OCI-LY1 (cell line): Measurements from ENCODE around the gene MTHFS.
"Not testable (repeated sequence)": the region's sequence is repeated elsewhere in the genome, so short reads cannot be mapped to it uniquely, and the experiment has no call there.

Source experiments
- H2AFZ ChIP-seq: fragments of 200-600 bp; sonication (generic), shearing (Covaris generic); 2 replicates; pipeline ENCODE4 v1.6.0; 2014; ENCODE audit warnings: antibody characterized with exemption, mild to moderate bottlenecking, low read length
- H3F3A ChIP-seq: fragments of 200-600 bp; sonication (generic), shearing (Covaris generic); 2 replicates; pipeline ENCODE4 v1.6.0; 2014; ENCODE audit warnings: mild to moderate bottlenecking, antibody characterized with exemption, low read length, moderate library complexity; ENCODE audit not compliant: insufficient read depth
- H3K27ac ChIP-seq: fragments of 200-600 bp; sonication (generic); 2 replicates; pipeline ENCODE4 v1.5.1; 2014; ENCODE audit warnings: low read length, mixed run types, mild to moderate bottlenecking, low read depth; ENCODE audit not compliant: poor library complexity, severe bottlenecking
- H3K27me3 ChIP-seq: fragments of 200-600 bp; sonication (generic); 2 replicates; pipeline ENCODE4 v1.6.0; 2014; ENCODE audit warnings: antibody characterized with exemption, mild to moderate bottlenecking, low read length, moderate library complexity; ENCODE audit not compliant: insufficient read depth
- H3K36me3 ChIP-seq: fragments of 200-600 bp; sonication (generic); 2 replicates; pipeline ENCODE4 v1.6.1; 2014; ENCODE audit warnings: mild to moderate bottlenecking, antibody characterized with exemption, low read length, moderate library complexity, mixed read lengths; ENCODE audit not compliant: insufficient read depth
- H3K4me1 ChIP-seq: fragments of 200-600 bp; sonication (generic); 2 replicates; pipeline ENCODE4 v1.5.1; 2014; ENCODE audit warnings: mild to moderate bottlenecking, low read length, moderate library complexity; ENCODE audit not compliant: insufficient read depth, severe bottlenecking
- H3K4me2 ChIP-seq: fragments of 200-600 bp; sonication (generic), shearing (Covaris generic); 2 replicates; pipeline ENCODE4 v1.6.1; 2014; ENCODE audit warnings: low read length
- H3K4me3 ChIP-seq: fragments of 200-600 bp; sonication (generic); 2 replicates; pipeline ENCODE4 v1.5.1; 2014; ENCODE audit warnings: low read length, low read depth, mild to moderate bottlenecking, mixed read lengths; ENCODE audit not compliant: poor library complexity, severe bottlenecking
- H3K79me2 ChIP-seq: fragments of 200-600 bp; shearing (Covaris generic); 2 replicates; pipeline ENCODE4 v1.6.1; 2016; ENCODE audit warnings: mixed run types, low read length, mixed read lengths; ENCODE audit not compliant: insufficient read depth
- H3K9ac ChIP-seq: fragments of 200-600 bp; sonication (generic), shearing (Covaris generic); 2 replicates; pipeline ENCODE4 v1.6.1; 2014; ENCODE audit warnings: mild to moderate bottlenecking, low read length, mixed read lengths
- H3K9me2 ChIP-seq: fragments of 200-600 bp; sonication (generic), shearing (Covaris generic); 2 replicates; pipeline ENCODE4 v1.6.1; 2014; ENCODE audit warnings: low read depth, mild to moderate bottlenecking, low read length, mixed read lengths
- H3K9me3 ChIP-seq: fragments of 200-600 bp; shearing (Covaris generic); 2 replicates; pipeline ENCODE4 v1.6.1; 2014; ENCODE audit warnings: low read length, mixed read lengths
- H4K20me1 ChIP-seq: fragments of 200-600 bp; sonication (generic), shearing (Covaris generic); 2 replicates; pipeline ENCODE4 v1.6.0; 2016; ENCODE audit warnings: mild to moderate bottlenecking, low read length; ENCODE audit not compliant: insufficient read depth
- CTCF ChIP-seq: fragments of 200-600 bp; sonication (generic), shearing (Covaris generic); IDR thresholded peaks from 2 replicates; pipeline ENCODE4 v1.5.1; 2017; ENCODE audit warnings: mild to moderate bottlenecking, antibody characterized with exemption, low read length, moderate library complexity, mixed read lengths
- EZH2 ChIP-seq: fragments of 200-600 bp; sonication (generic), shearing (Covaris generic); IDR thresholded peaks from 2 replicates; pipeline ENCODE4 v1.8.0; 2017; ENCODE audit warnings: borderline replicate concordance, mixed run types, mild to moderate bottlenecking, antibody characterized with exemption, low read length, moderate library complexity, mixed read lengths

MTHFS gene

GRCh38 chr15:79942741-79943481 lies 46.1 kb upstream of the MTHFS start:
- no peak for TF ChIP-seq CTCF
- no peak overlapping the region for H3K4me2 ChIP-seq

GRCh38 chr15:79939399-79939798 lies 42.6 kb upstream of the MTHFS start:
- H3F3A ChIP-seq, result no peaks in the 10 kb centered on the region
- H3K4me1 ChIP-seq, result no peaks in the 10 kb centered on the region
- H3K79me2 ChIP-seq, result no peaks in the 10 kb centered on the region
- H3K9me3 ChIP-seq, result no peaks in the 10 kb centered on the region
- no peaks in the 10 kb centered on the region for H4K20me1 ChIP-seq
- no peak for TF ChIP-seq CTCF
- no peak for TF ChIP-seq EZH2
- H2AFZ ChIP-seq, result no peak overlapping the region
- no peaks in the 10 kb centered on the region for H3K36me3 ChIP-seq
- H3K4me2 ChIP-seq, result no peak overlapping the region
- H3K9ac ChIP-seq, result no peak overlapping the region
- H3K27ac ChIP-seq, result no peak overlapping the region
- H3K4me3 ChIP-seq, result no peak overlapping the region
- H3K9me2 ChIP-seq, result no peaks in the 10 kb centered on the region
- H3K27me3 ChIP-seq, result no peaks in the 10 kb centered on the region

More at GRCh38 chr15:79942741-79943481, 46.1 kb upstream of the MTHFS start:
- H3K36me3 ChIP-seq, result no peaks in the 10 kb centered on the region; the same call in 1 of the 2 replicates
- no peaks in the 10 kb centered on the region for H3K79me2 ChIP-seq
- no peak overlapping the region for H3K9ac ChIP-seq
- H3K27me3 ChIP-seq, result 0 out of 2 replicates have a peak, but pooled peaks cover 5% of the 10 kb centered on the region
- H2AFZ ChIP-seq, result no peak overlapping the region
- no peaks in the 10 kb centered on the region for H3K9me3 ChIP-seq
- no peaks in the 10 kb centered on the region for H3F3A ChIP-seq
- H3K9me2 ChIP-seq, result no peaks in the 10 kb centered on the region
- no peaks in the 10 kb centered on the region for H4K20me1 ChIP-seq
- H3K4me3 ChIP-seq, result no peak overlapping the region
- H3K4me1 ChIP-seq, result no peaks in the 10 kb centered on the region
- H3K27ac ChIP-seq, result no peak overlapping the region

- no peaks in the 10 kb centered on the region for H3K4me1 ChIP-seq
- H3K27ac ChIP-seq, result no peak overlapping the region
- H3F3A ChIP-seq, result no peaks in the 10 kb centered on the region
- no peaks in the 10 kb centered on the region for H4K20me1 ChIP-seq
- TF ChIP-seq CTCF, result no peak
- TF ChIP-seq EZH2, result no peak
- no peak overlapping the region for H3K4me2 ChIP-seq
- no peaks in the 10 kb centered on the region for H3K9me2 ChIP-seq
- no peak overlapping the region for H2AFZ ChIP-seq
- H3K9me3 ChIP-seq, result no peaks in the 10 kb centered on the region
- no peak overlapping the region for H3K4me3 ChIP-seq
- H3K79me2 ChIP-seq, result no peaks in the 10 kb centered on the region
- no peaks in the 10 kb centered on the region for H3K36me3 ChIP-seq
- H3K27me3 ChIP-seq, result no peaks in the 10 kb centered on the region
- no peak overlapping the region for H3K9ac ChIP-seq
Observed at GRCh38 chr15:79938143-79938542, 41.3 kb upstream of the MTHFS start.

GRCh38 chr15:79935556-79936201 lies 38.9 kb upstream of the MTHFS start:
- not testable (repeated sequence) for H3K27ac ChIP-seq, H3K4me2 ChIP-seq, H2AFZ ChIP-seq

More at GRCh38 chr15:79935556-79936201, 38.9 kb upstream of the MTHFS start:
- not testable (repeated sequence) for H3K36me3 ChIP-seq, H3K27me3 ChIP-seq, H3K9me2 ChIP-seq, H3K9me3 ChIP-seq, H3K9ac ChIP-seq, H3K79me2 ChIP-seq, H3K4me3 ChIP-seq, H3K4me1 ChIP-seq, H3F3A ChIP-seq, H4K20me1 ChIP-seq
